SJSA1 (cell line): ENCODE results near the gene TMEM87A. TPM values are rescaled to one million over a fixed set of nuclear protein-coding genes. Genes with fewer than 3 reads are reported as not detected.
"Not testable (repeated sequence)": the region's sequence is repeated elsewhere in the genome, so short reads cannot be mapped to it uniquely, and the experiment has no call there.

Experiments
- DNase-seq, 2 experiments: peaks; one replicate each; pipeline ENCODE4 v3.0.0-alpha.2; 2015 to 2020; ENCODE audit warnings: low spot score in 2 of 2, low read depth in 1 of 2
- H3K27ac ChIP-seq: fragments of 250-450 bp; sonication (Bioruptor Pico); 2 replicates; pipeline ENCODE4 v1.5.1; 2020; ENCODE audit warnings: mild to moderate bottlenecking, moderate library complexity
- H3K27me3 ChIP-seq: fragments of 250-450 bp; sonication (Bioruptor Pico); replicated peaks from 2 replicates; pipeline ENCODE4 v1.5.1; 2020; ENCODE audit warnings: mild to moderate bottlenecking, moderate library complexity
- H3K36me3 ChIP-seq: fragments of 250-450 bp; sonication (Bioruptor Pico); 2 replicates; pipeline ENCODE4 v1.5.1; 2020; ENCODE audit warnings: mild to moderate bottlenecking
- H3K4me1 ChIP-seq: fragments of 250-450 bp; sonication (Bioruptor Pico); replicated peaks from 2 replicates; pipeline ENCODE4 v1.6.1; 2021; ENCODE audit warnings: mild to moderate bottlenecking
- H3K4me3 ChIP-seq: fragments of 250-450 bp; sonication (Bioruptor Pico); 2 replicates; pipeline ENCODE4 v1.5.1; 2020; ENCODE audit warnings: mild to moderate bottlenecking
- H3K9me3 ChIP-seq: fragments of 250-450 bp; sonication (Bioruptor Pico); replicated peaks from 2 replicates; pipeline ENCODE4 v1.5.1; 2020; ENCODE audit warnings: mild to moderate bottlenecking
- total RNA-seq: library from RNA; depleted of rRNA; stranded (reverse); fragments of >200 nt; shearing (Covaris generic); gene quantifications from 2 replicates; pipeline ENCODE4 v1.2.3, GENCODE V29; 2014

Gene TMEM87A
- total RNA-seq, 1 experiment from 2014 or later = 77.0 TPM

- Histone ChIP-seq H3K36me3 (peaks cover 66% of the 10 kb centered on the region), H3K27ac (no peak overlapping the region), H3K9me3 (no peaks in the 10 kb centered on the region), H3K4me1 (no peaks in the 10 kb centered on the region), H3K4me3 (no peak overlapping the region), H3K27me3 (no peaks in the 10 kb centered on the region)
- no peak for DNase-seq
Measured at GRCh38 chr15:42239528-42240182, 33.6 kb downstream of the TMEM87A start.

- H3K27ac ChIP-seq = no peak overlapping the region
- peaks cover 82% of the 10 kb centered on the region for H3K36me3 ChIP-seq
- no peaks in the 10 kb centered on the region for H3K4me1 ChIP-seq
- H3K9me3 ChIP-seq = no peaks in the 10 kb centered on the region
- no peaks in the 10 kb centered on the region for H3K27me3 ChIP-seq
- no peak overlapping the region for H3K4me3 ChIP-seq
- no peak for DNase-seq
Measured at GRCh38 chr15:42233107-42233506, 40.1 kb downstream of the TMEM87A start.

GRCh38 chr15:42232606-42233005 lies 40.6 kb downstream of the TMEM87A start:
- H3K36me3 ChIP-seq = peaks cover 82% of the 10 kb centered on the region
- no peak for DNase-seq

GRCh38 chr15:42231088-42231487 lies 42.1 kb downstream of the TMEM87A start:
- Histone ChIP-seq H3K4me1 (no peaks in the 10 kb centered on the region), H3K27me3 (no peaks in the 10 kb centered on the region)
- no peak for DNase-seq

More at GRCh38 chr15:42232606-42233005, 40.6 kb downstream of the TMEM87A start:
- Histone ChIP-seq H3K4me3 (no peak overlapping the region), H3K9me3 (no peaks in the 10 kb centered on the region), H3K27ac (no peak overlapping the region), H3K27me3 (no peaks in the 10 kb centered on the region), H3K4me1 (no peaks in the 10 kb centered on the region)

GRCh38 chr15:42228981-42229380 lies 44.3 kb downstream of the TMEM87A start:
- not testable (repeated sequence) for H3K4me1 ChIP-seq, H3K4me3 ChIP-seq
- H3K36me3 ChIP-seq = peaks cover 82% of the 10 kb centered on the region

More at GRCh38 chr15:42231088-42231487, 42.1 kb downstream of the TMEM87A start:
- Histone ChIP-seq H3K9me3 (no peaks in the 10 kb centered on the region), H3K36me3 (peaks cover 82% of the 10 kb centered on the region), H3K27ac (no peak overlapping the region), H3K4me3 (no peak overlapping the region)

GRCh38 chr15:42228036-42228435 lies 45.2 kb downstream of the TMEM87A start:
- Histone ChIP-seq H3K27me3 (no peaks in the 10 kb centered on the region), H3K36me3 (peaks cover 82% of the 10 kb centered on the region), H3K9me3 (no peaks in the 10 kb centered on the region), H3K4me3 (no peak overlapping the region), H3K4me1 (no peaks in the 10 kb centered on the region), H3K27ac (no peak overlapping the region)
- no peak for DNase-seq

More at GRCh38 chr15:42228981-42229380, 44.3 kb downstream of the TMEM87A start:
- H3K9me3 ChIP-seq, H3K27me3 ChIP-seq, H3K27ac ChIP-seq, DNase-seq: not testable (repeated sequence)

GRCh38 chr15:42226648-42227047 lies 46.6 kb downstream of the TMEM87A start:
- Histone ChIP-seq H3K9me3 (no peaks in the 10 kb centered on the region), H3K4me1 (no peaks in the 10 kb centered on the region), H3K27me3 (no peaks in the 10 kb centered on the region), H3K36me3 (peaks cover 85% of the 10 kb centered on the region), H3K4me3 (no peak overlapping the region), H3K27ac (no peak overlapping the region)
- no peak for DNase-seq

GRCh38 chr15:42220216-42220615 lies 53.0 kb downstream of the TMEM87A start:
- DNase-seq = no peak
- peaks cover 86% of the 10 kb centered on the region for H3K36me3 ChIP-seq
- no peaks in the 10 kb centered on the region for H3K9me3 ChIP-seq
- no peaks in the 10 kb centered on the region for H3K27me3 ChIP-seq
- no peak overlapping the region for H3K4me3 ChIP-seq
- H3K27ac ChIP-seq = no peak overlapping the region
- H3K4me1 ChIP-seq = no peaks in the 10 kb centered on the region

GRCh38 chr15:42218953-42219592 lies 54.2 kb downstream of the TMEM87A start:
- H3K4me3 ChIP-seq = no peak overlapping the region
- no peak overlapping the region for H3K27ac ChIP-seq
- no peaks in the 10 kb centered on the region for H3K9me3 ChIP-seq
- DNase-seq = no peak
- H3K27me3 ChIP-seq = no peaks in the 10 kb centered on the region
- no peaks in the 10 kb centered on the region for H3K4me1 ChIP-seq
- peaks cover 84% of the 10 kb centered on the region for H3K36me3 ChIP-seq

- H3K9me3 ChIP-seq = no peaks in the 10 kb centered on the region
- no peak overlapping the region for H3K4me3 ChIP-seq
- DNase-seq = no peak
- H3K27me3 ChIP-seq = no peaks in the 10 kb centered on the region
- H3K36me3 ChIP-seq = peaks cover 77% of the 10 kb centered on the region
- H3K4me1 ChIP-seq = no peaks in the 10 kb centered on the region
- no peak overlapping the region for H3K27ac ChIP-seq
Measured at GRCh38 chr15:42217568-42217967, 55.7 kb downstream of the TMEM87A start.

GRCh38 chr15:42215913-42216829 lies 57.1 kb downstream of the TMEM87A start:
- Histone ChIP-seq H3K9me3 (no peaks in the 10 kb centered on the region), H3K4me1 (no peaks in the 10 kb centered on the region), H3K27me3 (no peaks in the 10 kb centered on the region), H3K27ac (no peak overlapping the region), H3K36me3 (peaks cover 85% of the 10 kb centered on the region), H3K4me3 (no peak overlapping the region)
- no peak for DNase-seq

- no peak for DNase-seq
- no peaks in the 10 kb centered on the region for H3K4me1 ChIP-seq
- no peaks in the 10 kb centered on the region for H3K9me3 ChIP-seq
- no peak overlapping the region for H3K27ac ChIP-seq
- H3K36me3 ChIP-seq = peaks cover 78% of the 10 kb centered on the region
- H3K27me3 ChIP-seq = no peaks in the 10 kb centered on the region
- H3K4me3 ChIP-seq = no peak overlapping the region
Measured at GRCh38 chr15:42214600-42214999, 58.6 kb downstream of the TMEM87A start.

GRCh38 chr15:42213511-42213910 lies 59.7 kb downstream of the TMEM87A start:
- H3K27me3 ChIP-seq = no peaks in the 10 kb centered on the region
- no peak overlapping the region for H3K4me3 ChIP-seq
- 0 out of 2 replicates have a peak, but pooled peaks cover 1% of the 10 kb centered on the region for H3K4me1 ChIP-seq
- no peak for DNase-seq
- peaks cover 77% of the 10 kb centered on the region for H3K36me3 ChIP-seq
- H3K9me3 ChIP-seq = no peaks in the 10 kb centered on the region
- H3K27ac ChIP-seq = no peak overlapping the region

- Histone ChIP-seq H3K27me3 (no peaks in the 10 kb centered on the region), H3K4me3 (no peak overlapping the region), H3K36me3 (peaks cover 61% of the 10 kb centered on the region), H3K27ac (no peak overlapping the region), H3K4me1 (peaks cover 11% of the 10 kb centered on the region), H3K9me3 (no peaks in the 10 kb centered on the region)
- no peak for DNase-seq
Measured at GRCh38 chr15:42210696-42211095, 62.5 kb downstream of the TMEM87A start.
